Activated T-helper 1 cell treated with anti-CD3 and anti-CD28 coated beads, Interleukin-12 subunit alpha, Interleukin-12 subunit beta, Interleukin-2, Interleukin-4 antibody, amounts not matched to agents 30 ng/mL and 10 ng/mL and 1 ng/mL, durations not matched to agents 14 hours and 24 hours and 36 hours (primary cell): Measurements from ENCODE around the gene TMEM154. TPM values are rescaled to one million over a fixed set of nuclear protein-coding genes. Genes with fewer than 3 reads are reported as not detected.

Experiments used
- DNase-seq: peaks from one replicate; pipeline ENCODE4 v3.0.0; 2021; ENCODE audit warnings: low spot score
- H3K27ac Mint-ChIP-seq: one replicate; pipeline ENCODE4 v1.8.0; 2021; ENCODE audit warnings: mild to moderate bottlenecking, mixed read lengths
- H3K27me3 Mint-ChIP-seq: one replicate; pipeline ENCODE4 v1.8.0; 2022; ENCODE audit warnings: mild to moderate bottlenecking, moderate library complexity, mixed read lengths; ENCODE audit not compliant: insufficient read depth
- H3K36me3 Mint-ChIP-seq: one replicate; pipeline ENCODE4 v1.8.0; 2021; ENCODE audit warnings: low read depth, mixed read lengths
- H3K4me1 Mint-ChIP-seq: one replicate; pipeline ENCODE4 v1.8.0; 2021; ENCODE audit warnings: low read depth, mixed read lengths
- H3K4me3 Mint-ChIP-seq: one replicate; pipeline ENCODE4 v1.8.0; 2021; ENCODE audit warnings: mild to moderate bottlenecking, moderate library complexity, mixed read lengths
- H3K9me3 Mint-ChIP-seq: one replicate; pipeline ENCODE4 v1.8.0; 2021; ENCODE audit warnings: mixed read lengths
- intact Hi-C: fragments of 100-400 bp; cut with micrococcal nuclease; formaldehyde crosslinking; loops from one replicate; pipeline ENCODE4 v1.15.1; 2024
- total RNA-seq: library from RNA; stranded (reverse); gene quantifications from 2 replicates; pipeline ENCODE4 v1.2.3, GENCODE V29; 2022

TMEM154 gene
- total RNA-seq, 1 donor from 2014 or later: 13.0 TPM

DNA sequence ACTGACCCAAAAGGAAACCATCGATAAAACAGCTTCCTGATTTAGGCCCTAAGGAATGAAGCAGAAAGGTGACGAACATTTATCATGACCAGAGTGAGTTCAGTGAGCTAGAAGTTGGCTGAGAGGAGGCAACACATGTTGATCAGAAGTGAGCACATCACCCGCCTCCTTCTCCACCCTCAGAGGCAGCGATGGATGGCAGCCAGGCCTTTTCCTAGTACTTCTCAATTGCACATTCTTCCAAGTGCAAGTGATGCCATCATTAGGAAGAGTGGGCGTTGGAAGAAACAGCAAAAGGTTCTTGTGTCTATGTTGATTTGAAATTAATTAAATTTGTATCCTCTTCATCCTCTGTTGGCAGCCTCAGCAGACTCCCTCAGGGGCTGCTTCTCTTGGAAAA, 51.7 kb downstream of the TMEM154 start:
- peaks cover 6% of the 10 kb centered on the region for H3K4me1 Mint-ChIP-seq
- H3K27me3 Mint-ChIP-seq: no peaks in the 10 kb centered on the region
- no peak for DNase-seq
- H3K36me3 Mint-ChIP-seq: peaks cover 23% of the 10 kb centered on the region
- intact Hi-C loops: no loop called here
- H3K9me3 Mint-ChIP-seq: no peaks in the 10 kb centered on the region
- H3K27ac Mint-ChIP-seq: no peak overlapping the region
- H3K4me3 Mint-ChIP-seq: no peak overlapping the region

GRCh38 chr4:152626790-152627189, 53.0 kb downstream of the TMEM154 start:
- H3K9me3 Mint-ChIP-seq: no peaks in the 10 kb centered on the region
- H3K4me1 Mint-ChIP-seq: no peaks in the 10 kb centered on the region
- DNase-seq: no peak
- intact Hi-C loops: no loop called here
- peaks cover 18% of the 10 kb centered on the region for H3K36me3 Mint-ChIP-seq
- no peaks in the 10 kb centered on the region for H3K27me3 Mint-ChIP-seq
- H3K4me3 Mint-ChIP-seq: no peak overlapping the region
- no peak overlapping the region for H3K27ac Mint-ChIP-seq

DNA sequence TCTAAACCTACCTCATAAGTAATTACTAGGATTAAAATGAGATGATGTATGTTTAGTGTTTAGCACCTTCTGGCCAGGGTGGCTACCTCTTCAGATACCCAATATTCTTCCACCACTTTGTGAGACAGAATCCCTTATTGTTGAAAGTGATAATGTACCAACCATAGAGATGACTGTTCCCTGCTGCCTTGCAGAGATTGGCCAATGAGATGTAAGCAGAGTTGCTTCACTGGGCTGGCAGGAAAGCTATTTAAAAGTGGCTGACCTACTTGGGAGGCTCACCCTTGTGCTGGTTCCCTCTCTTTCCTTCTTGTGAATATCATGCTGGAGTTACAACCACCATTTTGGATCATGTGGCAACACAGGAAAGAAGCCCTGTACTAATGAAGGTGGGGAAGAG, 58.9 kb downstream of the TMEM154 start:
- Mint-ChIP-seq H3K36me3 (no peaks in the 10 kb centered on the region), H3K9me3 (no peaks in the 10 kb centered on the region), H3K4me1 (peaks cover 4% of the 10 kb centered on the region), H3K4me3 (no peak overlapping the region), H3K27me3 (no peaks in the 10 kb centered on the region), H3K27ac (no peak overlapping the region)
- intact Hi-C loops: no loop called here
- no peak for DNase-seq

DNA sequence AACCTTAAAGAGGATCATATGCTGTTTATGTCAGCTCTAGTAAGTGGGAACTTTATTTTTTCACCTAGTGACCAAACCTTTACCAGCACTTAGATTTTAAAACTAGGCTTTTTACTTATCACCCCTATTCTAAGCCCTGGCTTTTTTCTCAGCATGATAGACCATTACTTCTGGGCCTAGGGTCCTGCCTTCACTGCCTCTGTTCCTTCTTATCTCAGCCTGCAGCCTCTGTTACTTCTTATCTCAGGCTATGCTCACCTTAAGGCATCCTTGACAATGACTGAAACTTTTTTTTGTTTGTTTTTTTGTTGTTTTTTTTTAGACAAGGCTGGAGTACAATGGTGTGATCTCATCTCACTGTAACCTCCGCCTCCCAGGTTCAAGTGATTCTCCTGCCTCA, 59.6 kb downstream of the TMEM154 start:
- intact Hi-C loops: no loop called here
- no peaks in the 10 kb centered on the region for H3K36me3 Mint-ChIP-seq
- no peaks in the 10 kb centered on the region for H3K27me3 Mint-ChIP-seq
- no peaks in the 10 kb centered on the region for H3K9me3 Mint-ChIP-seq
- H3K27ac Mint-ChIP-seq: no peak overlapping the region
- H3K4me3 Mint-ChIP-seq: no peak overlapping the region
- no peak for DNase-seq
- peaks cover 4% of the 10 kb centered on the region for H3K4me1 Mint-ChIP-seq

- intact Hi-C loops: no loop called here
- no peaks in the 10 kb centered on the region for H3K36me3 Mint-ChIP-seq
Measured at GRCh38 chr4:152619556-152619955, 60.2 kb downstream of the TMEM154 start.

GRCh38 chr4:152618971-152619370, 60.8 kb downstream of the TMEM154 start:
- no peak for DNase-seq
- H3K9me3 Mint-ChIP-seq: no peaks in the 10 kb centered on the region
- no peaks in the 10 kb centered on the region for H3K27me3 Mint-ChIP-seq

More at GRCh38 chr4:152619556-152619955, 60.2 kb downstream of the TMEM154 start:
- DNase-seq: no peak
- Mint-ChIP-seq H3K4me3 (no peak overlapping the region), H3K9me3 (no peaks in the 10 kb centered on the region), H3K27me3 (no peaks in the 10 kb centered on the region), H3K4me1 (peaks cover 4% of the 10 kb centered on the region), H3K27ac (no peak overlapping the region)

DNA sequence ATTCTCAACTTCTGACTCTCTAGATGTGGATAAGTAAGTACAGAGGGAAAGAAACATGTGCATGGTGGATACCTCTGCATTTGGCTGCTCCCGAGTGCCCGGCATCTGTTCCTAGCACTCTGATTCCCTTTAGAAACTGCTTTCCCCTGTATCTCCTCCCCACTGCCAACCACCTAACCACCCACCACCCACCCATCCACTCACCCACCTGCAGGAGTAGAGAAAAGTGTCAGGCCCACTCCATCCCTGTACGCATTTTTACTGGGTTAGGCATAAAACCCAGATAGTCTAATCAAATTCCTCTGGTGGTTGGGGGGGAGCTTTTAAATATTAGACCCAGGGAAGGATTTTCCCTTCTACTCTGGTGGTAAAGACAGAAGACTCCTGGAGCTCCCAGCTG, 63.0 kb downstream of the TMEM154 start:
- no peak overlapping the region for H3K27ac Mint-ChIP-seq
- H3K4me1 Mint-ChIP-seq: peaks cover 4% of the 10 kb centered on the region
- intact Hi-C loops: no loop called here
- DNase-seq: no peak
- no peak overlapping the region for H3K4me3 Mint-ChIP-seq
- peaks cover 3% of the 10 kb centered on the region for H3K27me3 Mint-ChIP-seq
- no peaks in the 10 kb centered on the region for H3K9me3 Mint-ChIP-seq
- H3K36me3 Mint-ChIP-seq: no peaks in the 10 kb centered on the region

More at GRCh38 chr4:152618971-152619370, 60.8 kb downstream of the TMEM154 start:
- H3K36me3 Mint-ChIP-seq: no peaks in the 10 kb centered on the region
- H3K4me3 Mint-ChIP-seq: no peak overlapping the region
- intact Hi-C loops: no loop called here
- peaks cover 4% of the 10 kb centered on the region for H3K4me1 Mint-ChIP-seq
- H3K27ac Mint-ChIP-seq: no peak overlapping the region

DNA sequence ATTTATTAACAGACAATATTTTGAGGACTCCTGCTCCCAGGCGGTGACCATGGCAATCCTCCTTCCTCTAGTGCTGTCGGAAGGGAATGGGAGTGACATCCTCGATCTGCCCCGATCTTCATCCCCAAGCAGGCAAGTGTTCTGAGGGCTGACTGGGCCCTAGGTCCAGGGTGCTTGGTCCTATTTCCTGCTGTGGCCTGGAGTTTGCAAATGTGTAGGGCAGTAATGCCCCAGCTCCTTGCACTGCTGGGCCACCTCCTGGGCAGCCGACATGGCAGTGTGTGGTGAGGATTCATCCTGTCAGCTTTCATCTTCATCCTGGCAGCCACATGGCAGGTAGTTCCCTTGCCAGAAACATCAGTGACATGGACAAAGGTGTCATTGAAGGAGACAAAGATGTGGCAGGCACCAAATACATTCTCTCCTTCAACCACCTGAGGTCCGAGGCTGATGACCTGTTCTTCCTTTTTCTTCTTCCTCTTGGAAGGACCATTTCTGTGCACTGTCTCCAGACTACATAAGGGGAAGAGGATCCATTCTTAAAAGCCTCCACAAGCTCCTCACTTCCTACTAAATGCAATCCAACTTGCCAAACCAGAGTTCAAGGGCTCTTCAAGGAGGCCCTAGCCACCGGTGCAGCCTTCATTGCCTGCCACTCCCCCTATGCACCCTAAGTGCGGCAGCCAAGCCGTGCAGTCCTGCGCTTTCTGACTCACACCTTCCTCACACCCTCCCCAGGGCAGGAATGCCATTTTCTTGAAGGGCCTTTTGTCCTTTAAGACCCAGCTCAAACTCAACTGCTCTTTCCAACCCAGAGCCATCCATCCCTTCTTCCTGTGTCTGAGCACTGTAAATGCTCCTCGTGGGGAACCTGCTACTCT, 65.7 kb downstream of the TMEM154 start:
- H3K27me3 Mint-ChIP-seq: peaks cover 5% of the 10 kb centered on the region
- no peak overlapping the region for H3K27ac Mint-ChIP-seq
- H3K9me3 Mint-ChIP-seq: no peaks in the 10 kb centered on the region
- H3K36me3 Mint-ChIP-seq: no peaks in the 10 kb centered on the region
- intact Hi-C loops: no loop called here
- no peak for DNase-seq
- no peak overlapping the region for H3K4me3 Mint-ChIP-seq
- no peaks in the 10 kb centered on the region for H3K4me1 Mint-ChIP-seq

DNA sequence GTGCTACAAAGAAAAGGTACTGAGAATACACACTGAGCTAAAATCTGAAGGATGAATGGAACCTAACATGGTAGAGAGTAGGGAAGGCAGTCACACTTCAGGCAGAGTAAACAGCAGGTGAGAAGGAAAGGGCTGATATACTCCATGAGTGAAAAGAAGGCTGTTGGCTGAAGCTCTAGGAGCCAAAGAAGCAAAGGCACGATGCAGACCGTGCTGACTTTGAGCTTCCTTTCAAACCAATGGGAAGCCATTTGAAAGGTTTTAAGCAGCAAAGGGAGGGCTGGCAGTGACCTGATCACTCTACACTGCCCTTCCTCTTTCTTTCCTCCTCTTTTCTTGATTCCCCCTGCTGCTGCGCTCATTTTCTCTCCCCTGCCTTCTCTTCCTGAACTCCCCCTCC, 66.4 kb downstream of the TMEM154 start:
- Mint-ChIP-seq H3K4me3 (no peak overlapping the region), H3K27me3 (peaks cover 5% of the 10 kb centered on the region), H3K36me3 (no peaks in the 10 kb centered on the region), H3K4me1 (no peaks in the 10 kb centered on the region), H3K27ac (no peak overlapping the region), H3K9me3 (no peaks in the 10 kb centered on the region)
- no peak for DNase-seq
- intact Hi-C loops: no loop called here

DNA sequence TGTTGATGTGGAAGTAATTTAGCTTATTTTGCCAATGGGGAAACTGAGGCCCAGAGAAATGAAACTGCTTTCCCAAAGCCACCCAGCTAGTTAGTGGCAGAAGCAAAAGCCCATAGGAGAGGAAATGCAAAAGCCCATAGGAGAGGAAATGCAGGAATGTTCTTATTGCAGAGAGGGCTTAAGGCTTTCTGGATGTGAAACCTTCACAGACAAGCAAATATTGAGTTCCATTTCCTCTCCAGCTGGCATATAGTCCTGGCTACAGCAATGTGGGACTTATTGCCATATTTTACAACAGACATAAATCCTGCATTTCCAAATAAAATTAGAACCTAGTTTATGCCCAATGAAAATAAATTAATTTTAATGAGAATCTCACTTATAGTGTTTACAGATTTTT, 69.7 kb downstream of the TMEM154 start:
- H3K4me1 Mint-ChIP-seq: no peaks in the 10 kb centered on the region
- no peak for DNase-seq
- intact Hi-C loops: no loop called here
- no peaks in the 10 kb centered on the region for H3K9me3 Mint-ChIP-seq
- H3K27ac Mint-ChIP-seq: no peak overlapping the region
- no peaks in the 10 kb centered on the region for H3K36me3 Mint-ChIP-seq
- peaks cover 9% of the 10 kb centered on the region for H3K27me3 Mint-ChIP-seq
- H3K4me3 Mint-ChIP-seq: no peak overlapping the region

GRCh38 chr4:152609481-152609880, 70.3 kb downstream of the TMEM154 start:
- intact Hi-C loops: no loop called here
- DNase-seq: no peak
- Mint-ChIP-seq H3K9me3 (no peaks in the 10 kb centered on the region), H3K27ac (no peak overlapping the region), H3K4me1 (no peaks in the 10 kb centered on the region), H3K4me3 (no peak overlapping the region), H3K36me3 (no peaks in the 10 kb centered on the region), H3K27me3 (peaks cover 9% of the 10 kb centered on the region)

- no peaks in the 10 kb centered on the region for H3K9me3 Mint-ChIP-seq
- intact Hi-C loops: no loop called here
Measured at GRCh38 chr4:152607178-152607577, 72.6 kb downstream of the TMEM154 start.

GRCh38 chr4:152606753-152607152, 73.0 kb downstream of the TMEM154 start:
- H3K36me3 Mint-ChIP-seq: no peaks in the 10 kb centered on the region
- H3K4me1 Mint-ChIP-seq: no peaks in the 10 kb centered on the region

More at GRCh38 chr4:152607178-152607577, 72.6 kb downstream of the TMEM154 start:
- Mint-ChIP-seq H3K4me1 (no peaks in the 10 kb centered on the region), H3K27ac (no peak overlapping the region), H3K27me3 (peaks cover 7% of the 10 kb centered on the region), H3K4me3 (no peak overlapping the region), H3K36me3 (no peaks in the 10 kb centered on the region)
- DNase-seq: no peak

More at GRCh38 chr4:152606753-152607152, 73.0 kb downstream of the TMEM154 start:
- intact Hi-C loops: no loop called here
- Mint-ChIP-seq H3K27me3 (peaks cover 7% of the 10 kb centered on the region), H3K9me3 (no peaks in the 10 kb centered on the region), H3K27ac (no peak overlapping the region), H3K4me3 (no peak overlapping the region)
- no peak for DNase-seq
